HFF-Myc (cell line): Measurements from ENCODE around the gene TRAPPC6A.

Experiments used
- DNase-seq: peaks from one replicate; pipeline ENCODE4 v3.0.0-alpha.2; 2011; ENCODE audit warnings: low read depth; ENCODE audit errors: extremely low read depth
- H3K4me3 ChIP-seq: replicated peaks from 2 replicates; pipeline ENCODE4 v1.5.1; 2011; ENCODE audit warnings: low read depth, mild to moderate bottlenecking, control low read depth, low read length
- CTCF ChIP-seq: IDR thresholded peaks from 2 replicates; pipeline ENCODE4 v1.5.1; 2012; ENCODE audit warnings: mild to moderate bottlenecking, low read depth, low read length, control low read depth; ENCODE audit errors: missing control alignments

TRAPPC6A gene

GRCh38 chr19:45128806-45129205, 49.2 kb downstream of the TRAPPC6A start:
- TF ChIP-seq CTCF: no peak
- H3K4me3 ChIP-seq: no peak overlapping the region
- DNase-seq: no peak

GRCh38 chr19:45128146-45128545, 49.9 kb downstream of the TRAPPC6A start:
- DNase-seq: no peak
- no peak for TF ChIP-seq CTCF
- no peak overlapping the region for H3K4me3 ChIP-seq

GRCh38 chr19:45126654-45127053, 51.4 kb downstream of the TRAPPC6A start:
- no peak for DNase-seq
- TF ChIP-seq CTCF: no peak
- no peak overlapping the region for H3K4me3 ChIP-seq

GRCh38 chr19:45125975-45126493, 52.0 kb downstream of the TRAPPC6A start:
- TF ChIP-seq CTCF: peak; percentile 84
- no peak overlapping the region for H3K4me3 ChIP-seq
- peak; percentile 27 for DNase-seq

- H3K4me3 ChIP-seq: no peak overlapping the region
- no peak for TF ChIP-seq CTCF
These were observed 52.7 kb downstream of the TRAPPC6A start for GRCh38 chr19:45125360-45125759.

GRCh38 chr19:45124021-45124420, 54.0 kb downstream of the TRAPPC6A start:
- no peak for TF ChIP-seq CTCF
- no peak for DNase-seq
- no peak overlapping the region for H3K4me3 ChIP-seq

More at GRCh38 chr19:45125360-45125759, 52.7 kb downstream of the TRAPPC6A start:
- no peak for DNase-seq

- no peak for TF ChIP-seq CTCF
- no peak overlapping the region for H3K4me3 ChIP-seq
- no peak for DNase-seq
These were observed 54.6 kb downstream of the TRAPPC6A start for GRCh38 chr19:45123440-45123850.
